Stomach (tissue), 9 donors: ENCODE results near the gene PRSS21. TPM values are rescaled to one million over a fixed set of nuclear protein-coding genes. Genes with fewer than 3 reads are reported as not detected.

ENCODE experiments used
- DNase-seq, 2 donors: peaks; one replicate each; pipeline versions ENCODE4 v3.0.0 to v3.0.0-alpha.2; 2013 to 2019
- H3K27ac ChIP-seq, 5 donors: fragments of 200-600 bp in 4 of 5; sonication (generic) in 4 of 5; one replicate each; pipeline ENCODE4 v1.5.1; 2013 to 2019; ENCODE audit warnings: mild to moderate bottlenecking in 1 of 5, moderate library complexity in 1 of 5
- H3K27me3 ChIP-seq, 3 donors: fragments of 200-600 bp; sonication (generic); one replicate each; pipeline ENCODE4 v1.5.1; 2017 to 2019; ENCODE audit warnings: mixed run types in 1 of 3
- H3K36me3 ChIP-seq, 4 donors: fragments of 200-600 bp; sonication (generic); 1 replicate in 3 of 4; 2 replicates in 1 of 4; pipeline ENCODE4 v1.5.1; 2016 to 2019
- H3K4me1 ChIP-seq, 4 donors: fragments of 200-600 bp; sonication (generic); one replicate each; pipeline ENCODE4 v1.5.1; 2016 to 2019
- H3K4me3 ChIP-seq, 4 donors: fragments of 200-600 bp; sonication (generic) in 3 of 4; one replicate each; pipeline ENCODE4 v1.5.1; 2016 to 2019; ENCODE audit warnings: mild to moderate bottlenecking in 1 of 4
- H3K9me3 ChIP-seq, 4 donors: fragments of 200-600 bp; sonication (generic); one replicate each; pipeline ENCODE4 v1.5.1; 2016 to 2019
- CTCF ChIP-seq, 7 experiments: fragments of 450-650 bp in 4 of 7; fragments of 200-600 bp in 3 of 7; sonication (generic) in 3 of 7; IDR thresholded peaks; one replicate each; pipeline ENCODE4 v1.5.1; 2016 to 2019; ENCODE audit warnings: antibody characterized with exemption in 7 of 7, control low read depth in 2 of 7, mild to moderate bottlenecking in 1 of 7
- EP300 ChIP-seq: sonication (generic); formaldehyde crosslinking; IDR thresholded peaks from one replicate; pipeline ENCODE4 v1.6.1; 2017; ENCODE audit warnings: antibody characterized with exemption
- POLR2A ChIP-seq, 4 donors: fragments of 450-650 bp; IDR thresholded peaks; one replicate each; pipeline ENCODE4 v1.6.1; 2016; ENCODE audit warnings: antibody characterized with exemption in 4 of 4, control low read depth in 2 of 4, mild to moderate bottlenecking in 1 of 4, moderate library complexity in 1 of 4
- POLR2AphosphoS5 ChIP-seq, 3 donors: sonication (generic); formaldehyde crosslinking; IDR thresholded peaks; one replicate each; pipeline ENCODE4 v1.6.1; 2016; ENCODE audit warnings: antibody characterized with exemption in 3 of 3
- WGBS, 5 donors: extraction: QIAGEN DNeasy Blood & Tissue Kit in 3 of 5; methylation state at CpG; one replicate each; pipeline versions ENCODE4 v1.1.5 to v1.1.7; 2013 to 2018; 5-methylcytosine and 5-hydroxymethylcytosine counted together
- intact Hi-C: fragments of 100-400 bp; cut with DNase I; formaldehyde crosslinking; loops from one replicate; pipeline ENCODE4 v1.15.1; 2023; ENCODE audit warnings: low total_unique reads
- polyA plus RNA-seq, 3 donors: library from polyadenylated mRNA; stranded (reverse); fragments of 200-250 nt; gene quantifications; one replicate each; pipeline ENCODE4 v1.2.3, GENCODE V29; 2013
- total RNA-seq, 5 donors: library from RNA; depleted of rRNA; stranded (reverse); fragments of >200 nt; gene quantifications; one replicate each; pipeline versions ENCODE4 v1.1.0 to v1.2.3, GENCODE V29; 2014 to 2016
- donor health status: healthy with polysubstance abuse.
- donor health status: Bipolar disorder and iron deficiency.
- donor health status: healthy.

The PRSS21 gene
- total and polyA plus RNA-seq, 8 donors, result 0.50 to 2.9 (median 0.88) TPM; not detected in 4

- DNase-seq, result no peak
- H3K4me1 ChIP-seq, result no peaks in the 10 kb centered on the region
- TF ChIP-seq POLR2AphosphoS5 (IDR thresholded peaks at IDR 0.05), result no peak
- TF ChIP-seq EP300, result no peak
- no peak for TF ChIP-seq POLR2A (IDR thresholded peaks at IDR 0.05)
- TF ChIP-seq CTCF (IDR thresholded peaks at IDR 0.05), result no peak
- H3K9me3 ChIP-seq, result no peaks in the 10 kb centered on the region
- 77 to 84% (median 79%) methylated on average over 10 of the region's 10 CpGs for WGBS, 5 donors
- H3K27ac ChIP-seq, result no peak overlapping the region
- no peak overlapping the region for H3K4me3 ChIP-seq
- peaks cover 0 to 81% (median 3%) of the 10 kb centered on the region in 3 donors for H3K27me3 ChIP-seq
- intact Hi-C loops, result no loop called here
- H3K36me3 ChIP-seq, result no peaks in the 10 kb centered on the region
Measured at GRCh38 chr16:2818272-2818876, 1.3 kb downstream of the PRSS21 start.

GRCh38 chr16:2819179-2819938 is 2.3 kb downstream of the PRSS21 start:
- intact Hi-C loops, result no loop called here
- TF ChIP-seq CTCF (IDR thresholded peaks at IDR 0.05) (no peak), EP300 (no peak), POLR2AphosphoS5 (IDR thresholded peaks at IDR 0.05) (no peak), POLR2A (IDR thresholded peaks at IDR 0.05) (no peak)
- Histone ChIP-seq H3K27ac (no peak overlapping the region), H3K4me1 (no peaks in the 10 kb centered on the region), H3K9me3 (no peaks in the 10 kb centered on the region), H3K4me3 (no peak overlapping the region), H3K27me3 (peaks cover 0 to 74% (median 3%) of the 10 kb centered on the region in 3 donors), H3K36me3 (no peaks in the 10 kb centered on the region)
- 86 to 91% (median 88%) methylated on average over 11 to 18 of the region's 18 CpGs for WGBS, 5 donors
- no peak for DNase-seq

- TF ChIP-seq CTCF (IDR thresholded peaks at IDR 0.05) (no peak), POLR2A (IDR thresholded peaks at IDR 0.05) (no peak), EP300 (no peak), POLR2AphosphoS5 (IDR thresholded peaks at IDR 0.05) (no peak)
- H3K4me3 ChIP-seq, result no peak overlapping the region
- no peaks in the 10 kb centered on the region for H3K4me1 ChIP-seq
- peaks cover 0 to 72% (median 3%) of the 10 kb centered on the region in 3 donors for H3K27me3 ChIP-seq
- intact Hi-C loops, result no loop called here
- no peak overlapping the region for H3K27ac ChIP-seq
- WGBS, 5 donors, result 68 to 78% (median 73%) methylated on average over 11 to 17 of the region's 17 CpGs
- H3K9me3 ChIP-seq, result no peaks in the 10 kb centered on the region
- DNase-seq, result no peak
- H3K36me3 ChIP-seq, result no peaks in the 10 kb centered on the region
Measured at GRCh38 chr16:2819939-2820835, 3.1 kb downstream of the PRSS21 start.

- no peaks in the 10 kb centered on the region for H3K36me3 ChIP-seq
- H3K4me1 ChIP-seq, result no peaks in the 10 kb centered on the region
- H3K27me3 ChIP-seq, result peaks cover 0 to 72% (median 3%) of the 10 kb centered on the region in 3 donors
- intact Hi-C loops, result no loop called here
- DNase-seq, result no peak
- TF ChIP-seq POLR2AphosphoS5 (IDR thresholded peaks at IDR 0.05) (no peak), POLR2A (IDR thresholded peaks at IDR 0.05) (no peak), CTCF (IDR thresholded peaks at IDR 0.05) (no peak), EP300 (no peak)
- H3K4me3 ChIP-seq, result no peak overlapping the region
- 77 to 82% (median 80%) methylated on average over 8 to 14 of the region's 14 CpGs for WGBS, 5 donors
- H3K9me3 ChIP-seq, result no peaks in the 10 kb centered on the region
- H3K27ac ChIP-seq, result no peak overlapping the region
Measured at GRCh38 chr16:2820836-2821486, 3.9 kb downstream of the PRSS21 start.
